ENCODE measurements around the gene HAUS5.

Gene HAUS5

GRCh38 chr19:35673121-35673804 lies 60.7 kb downstream of the HAUS5 start:
- DNase-seq (ENCODE audit: low spot score) = peak; percentile 89

Measured in AG08395 (cell line).